IPS-11a (cell line): Measurements from ENCODE around the gene CCNI2.

ENCODE experiments used
- H3K4me3 ChIP-seq: one replicate; pipeline ENCODE4 v1.5.1; 2013; ENCODE audit warnings: low read depth, low read length, control low read depth

Gene CCNI2

DNA sequence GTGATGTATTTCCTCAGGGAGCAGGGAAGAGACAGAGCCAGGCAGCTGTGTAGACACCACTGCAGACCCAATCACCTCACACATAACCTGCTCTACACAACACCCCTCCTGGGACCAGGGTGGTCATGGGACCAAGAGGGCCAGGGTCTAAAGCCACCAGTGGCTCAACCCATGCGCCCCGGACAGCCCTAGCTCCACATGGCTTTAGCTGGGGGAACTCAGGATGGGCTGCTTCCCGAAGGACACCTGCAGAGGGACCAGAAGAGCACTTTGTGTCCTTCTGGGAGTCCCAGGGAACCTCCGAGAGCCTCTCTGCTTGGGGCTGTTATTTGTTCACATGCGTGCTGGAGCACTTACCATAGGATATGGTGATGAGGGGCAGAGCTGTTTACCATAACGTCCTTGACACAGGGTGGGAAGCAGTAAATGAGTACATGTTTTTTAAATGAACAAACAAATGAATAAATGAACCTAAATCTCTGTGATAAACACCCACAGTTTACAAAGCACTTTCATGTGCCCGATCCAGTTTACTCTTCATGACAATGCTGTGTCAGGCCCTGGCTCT is 17.5 kb downstream of the CCNI2 start:
- no peak overlapping the region for H3K4me3 ChIP-seq

DNA sequence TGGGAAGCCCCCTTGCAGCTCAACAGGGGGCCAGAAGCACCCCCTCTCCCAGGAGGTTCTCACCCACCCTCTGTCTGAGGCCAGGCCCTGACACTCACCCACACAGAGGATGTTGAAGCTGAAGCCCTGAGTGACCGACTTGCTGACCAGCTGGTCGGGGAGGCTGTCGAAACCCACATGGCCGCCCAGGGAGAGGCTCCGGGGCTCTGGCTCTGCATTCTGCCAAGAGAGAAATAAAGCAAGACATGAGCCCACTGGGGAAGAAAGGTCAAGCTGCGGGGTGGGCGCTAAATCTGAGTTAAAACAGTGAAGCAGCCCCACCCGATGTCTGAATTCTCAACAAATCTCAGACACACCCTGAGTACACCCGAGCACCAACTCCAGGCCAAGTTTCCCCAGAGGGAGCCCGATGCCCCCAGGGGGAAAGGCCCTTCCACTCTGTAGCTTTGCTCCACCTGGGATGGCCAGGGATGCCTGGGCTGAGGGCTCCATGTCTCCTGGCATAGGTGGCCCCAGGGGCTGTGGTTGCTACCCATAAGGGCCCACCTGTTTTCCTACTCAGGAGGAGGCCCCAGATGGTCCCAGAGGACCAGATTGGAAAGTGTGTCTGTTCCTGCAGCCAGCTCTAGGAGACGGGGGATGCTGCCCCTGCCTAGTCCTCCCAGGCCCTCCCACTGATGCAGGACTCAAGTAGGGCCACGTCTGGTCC is 18.2 kb downstream of the CCNI2 start:
- no peak overlapping the region for H3K4me3 ChIP-seq

DNA sequence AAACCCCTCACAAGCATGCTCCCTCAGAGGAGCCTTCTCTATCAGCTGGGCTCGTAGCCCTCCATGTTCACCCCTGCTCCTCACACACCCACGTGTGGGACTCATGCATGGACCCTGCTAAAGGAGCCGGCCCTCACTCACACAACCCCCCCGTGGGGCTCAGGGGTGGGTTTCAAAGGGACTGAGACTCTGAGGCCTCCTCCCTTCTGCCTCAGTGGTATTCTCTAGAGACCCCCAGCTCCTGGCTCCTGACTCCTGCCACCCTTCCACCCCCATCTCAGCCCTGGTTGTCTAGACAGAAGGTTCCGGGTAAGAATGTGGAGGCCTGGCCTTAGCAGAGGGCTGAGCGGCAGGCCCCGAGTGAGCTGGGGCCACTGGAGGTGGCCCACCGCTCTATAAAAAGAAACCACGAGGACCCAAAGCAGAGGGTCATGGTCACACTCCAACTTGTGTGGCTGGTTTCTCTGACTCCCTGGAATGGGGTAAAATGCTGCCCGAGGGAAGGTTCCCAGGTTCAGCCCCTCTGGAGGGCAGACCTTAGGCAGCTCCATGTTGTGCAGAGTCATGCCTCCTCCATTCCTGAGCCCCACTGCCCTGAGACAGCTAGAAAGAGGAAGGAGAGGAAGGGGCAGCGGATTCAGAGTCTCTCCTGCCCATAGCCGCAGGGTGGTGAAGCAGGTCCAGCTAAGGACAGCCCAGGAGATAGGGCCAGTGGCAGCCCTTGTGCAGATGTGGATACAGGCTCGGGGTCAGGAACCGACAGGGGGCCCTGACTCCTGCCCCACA is 19.0 kb downstream of the CCNI2 start:
- H3K4me3 ChIP-seq: no peak overlapping the region

DNA sequence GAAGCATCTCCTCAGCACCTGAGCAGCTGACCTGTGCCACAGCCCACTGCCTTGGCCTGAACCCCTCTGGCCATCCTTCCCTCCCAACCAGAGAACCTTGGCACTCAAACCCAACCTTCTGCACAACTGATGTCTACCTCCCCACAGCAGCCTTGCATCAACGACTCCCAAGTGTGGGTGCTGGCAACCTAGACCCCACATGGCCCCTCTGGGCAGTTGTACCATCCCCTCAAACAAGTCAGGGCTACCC is 19.5 kb downstream of the CCNI2 start:
- no peak overlapping the region for H3K4me3 ChIP-seq

DNA sequence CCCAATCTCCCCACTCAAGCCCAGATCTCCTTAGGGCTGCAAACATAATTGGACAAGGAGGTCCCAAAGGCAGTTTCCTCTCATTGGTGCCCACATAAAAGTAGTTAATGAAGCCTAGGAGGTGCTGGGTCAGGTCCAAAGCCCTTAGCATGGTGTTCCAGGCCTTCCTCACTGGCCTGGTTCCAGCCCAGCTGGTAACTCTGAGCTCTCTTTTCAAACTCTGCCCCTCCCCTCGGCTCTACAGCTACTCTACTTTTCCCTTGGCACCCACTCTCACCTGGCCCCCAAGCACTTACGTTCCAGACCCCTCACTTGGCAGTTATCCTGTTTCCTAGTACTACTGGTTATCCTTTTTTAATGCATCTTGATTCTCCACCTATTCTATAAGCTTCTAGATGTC is 19.9 kb downstream of the CCNI2 start:
- H3K4me3 ChIP-seq: no peak overlapping the region

DNA sequence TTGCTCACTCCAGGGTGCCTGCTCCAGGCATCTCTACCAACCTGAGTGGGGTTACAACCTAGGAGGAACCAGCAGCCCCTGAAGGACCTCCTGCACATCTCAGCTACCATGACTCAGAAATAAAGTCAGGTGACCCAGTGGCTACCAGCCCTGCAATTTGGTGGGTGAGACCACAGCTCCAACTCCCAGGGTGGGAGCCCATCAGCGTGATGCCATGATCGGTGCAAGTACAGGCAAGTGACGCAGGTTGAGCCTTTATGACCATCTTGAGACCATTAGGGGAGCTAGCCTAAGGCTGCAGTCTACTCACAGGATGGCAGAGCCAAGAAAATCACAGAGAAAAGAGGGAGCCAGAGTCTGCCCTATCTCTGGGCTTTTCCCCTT is 21.3 kb downstream of the CCNI2 start:
- no peak overlapping the region for H3K4me3 ChIP-seq

DNA sequence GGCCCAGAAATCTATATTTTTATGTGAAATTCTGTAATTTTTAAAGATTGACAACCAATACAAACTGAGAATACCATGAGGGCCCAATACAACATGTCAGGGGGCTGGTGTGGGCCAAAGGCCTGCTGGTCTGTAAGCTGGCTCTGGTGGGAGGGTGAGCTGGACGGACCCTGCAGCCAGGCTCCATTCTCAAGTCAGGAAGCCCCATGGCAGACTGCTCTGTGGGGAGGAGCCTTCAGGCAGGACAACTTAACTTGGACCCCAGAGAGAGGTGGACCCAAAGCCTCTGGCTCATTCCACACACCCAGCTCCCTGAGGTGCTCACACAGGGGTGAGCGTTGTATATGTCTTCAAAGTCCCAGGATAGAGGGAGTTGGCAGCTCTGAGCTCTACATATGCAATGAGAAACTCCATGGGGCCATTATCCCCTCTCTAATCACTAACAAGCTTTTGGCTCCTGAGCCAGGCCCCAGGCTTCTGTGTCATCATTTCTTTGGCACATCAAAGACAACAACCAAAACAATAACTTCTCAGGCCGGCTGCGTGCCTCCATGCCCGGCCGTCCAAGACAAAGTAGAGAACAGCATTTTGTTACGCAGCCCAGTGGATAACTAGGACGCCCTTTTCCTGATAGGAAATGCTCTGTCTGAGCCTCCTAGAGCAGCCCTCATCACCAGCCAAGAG is 23.4 kb downstream of the CCNI2 start:
- H3K4me3 ChIP-seq: no peak overlapping the region

GRCh38 chr5:132771503-132771998 is 24.3 kb downstream of the CCNI2 start:
- no peak overlapping the region for H3K4me3 ChIP-seq

DNA sequence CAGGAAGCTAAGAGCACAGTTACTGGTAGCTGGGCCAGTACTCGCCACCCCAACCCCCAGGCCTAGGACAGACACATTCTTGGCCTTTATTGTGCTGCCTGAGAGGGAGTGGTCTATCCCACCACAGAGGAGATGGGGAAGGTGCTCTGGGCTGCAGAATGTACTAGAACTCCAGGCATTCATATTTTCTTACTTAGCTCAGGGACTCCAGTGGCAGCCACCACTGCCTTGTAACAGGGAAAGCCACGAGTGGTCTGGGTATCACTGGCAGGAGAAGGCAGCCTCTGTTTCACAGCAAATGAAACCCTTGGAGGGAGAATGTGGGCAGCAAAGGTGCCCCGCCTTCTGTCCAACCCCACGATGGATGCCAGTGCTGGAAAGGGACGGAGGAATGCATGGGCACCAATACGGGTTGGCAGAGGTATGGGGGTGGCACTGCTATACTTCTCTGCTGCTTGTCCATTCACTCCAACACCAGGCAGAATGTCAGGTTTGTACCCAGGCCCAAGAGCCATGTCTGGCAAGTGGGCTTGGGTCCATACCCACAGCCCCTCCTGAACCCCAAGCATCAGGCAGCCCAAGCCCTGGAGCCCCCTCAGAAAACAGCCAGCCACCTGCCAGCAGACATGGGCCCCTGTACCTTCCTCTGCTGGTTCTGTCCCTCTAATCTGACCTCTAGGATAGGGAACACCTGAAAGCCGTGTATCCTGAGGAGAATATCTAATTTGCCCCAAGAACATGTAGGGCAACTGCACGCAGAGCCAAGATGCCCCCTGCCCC is 25.3 kb downstream of the CCNI2 start:
- no peak overlapping the region for H3K4me3 ChIP-seq

DNA sequence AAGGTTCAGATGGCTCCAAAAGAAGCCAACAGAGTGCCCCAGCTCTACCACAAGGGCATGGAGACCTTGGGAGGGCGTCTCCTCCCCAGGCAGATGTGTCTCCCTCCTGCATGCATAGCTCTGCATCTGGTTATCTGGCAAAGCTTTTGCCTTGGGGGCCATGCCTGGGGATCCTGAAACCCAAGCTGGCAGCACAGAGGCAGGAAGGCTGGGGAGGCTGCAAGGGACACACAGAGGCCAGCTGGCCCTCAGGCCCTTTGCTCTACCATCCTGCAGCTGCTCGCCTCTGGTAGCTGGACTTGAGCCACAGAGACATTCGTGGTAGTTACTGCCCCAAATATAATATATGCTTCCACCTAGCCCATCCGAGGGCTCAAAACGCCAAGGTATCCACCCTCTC is 25.9 kb downstream of the CCNI2 start:
- H3K4me3 ChIP-seq: no peak overlapping the region

- no peak overlapping the region for H3K4me3 ChIP-seq
Observed at GRCh38 chr5:132773601-132774355, 26.6 kb downstream of the CCNI2 start.

- H3K4me3 ChIP-seq: no peak overlapping the region
Observed at GRCh38 chr5:132774406-132774805, 27.2 kb downstream of the CCNI2 start.

GRCh38 chr5:132774896-132775295 is 27.7 kb downstream of the CCNI2 start:
- no peak overlapping the region for H3K4me3 ChIP-seq

DNA sequence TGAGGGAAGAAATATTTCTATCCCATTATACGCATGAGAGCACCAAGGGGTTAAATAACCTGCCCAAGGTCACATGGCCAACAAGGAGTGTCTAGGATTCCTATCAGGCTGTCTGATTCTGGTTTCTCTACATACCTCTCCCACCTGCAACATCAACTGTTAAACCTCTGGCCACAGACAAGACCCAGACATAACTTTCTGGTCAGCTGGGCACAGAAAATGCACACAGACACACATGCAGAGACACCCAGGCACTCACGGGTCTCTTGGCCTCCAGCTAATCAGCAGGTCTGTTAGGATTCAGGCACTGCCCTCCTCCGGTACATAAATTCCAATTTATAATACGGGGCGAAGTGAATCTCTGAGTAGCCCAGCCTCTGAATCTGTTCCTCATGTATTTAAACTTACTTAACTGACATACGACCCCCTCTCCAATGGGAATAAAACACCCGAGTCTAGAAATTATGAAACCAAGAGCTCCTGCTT is 28.3 kb downstream of the CCNI2 start:
- H3K4me3 ChIP-seq: no peak overlapping the region

- peak overlapping the region; percentile 66 for H3K4me3 ChIP-seq
Observed at GRCh38 chr5:132776131-132776937, 29.1 kb downstream of the CCNI2 start.

DNA sequence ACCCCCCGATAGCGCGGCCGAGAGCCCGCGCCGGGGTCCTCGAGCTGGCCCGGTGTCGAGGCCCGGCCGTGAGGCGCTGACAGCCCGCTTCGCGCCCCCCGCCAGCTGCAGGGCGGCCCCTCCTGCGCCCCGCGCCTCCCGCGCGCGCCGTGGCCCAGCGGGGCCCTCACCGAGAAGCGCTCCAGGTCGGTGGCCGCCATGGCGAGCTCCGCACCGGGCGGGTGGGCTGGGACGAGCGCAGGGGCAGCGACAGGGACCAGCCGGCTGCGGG is 29.6 kb downstream of the CCNI2 start:
- H3K4me3 ChIP-seq: peak overlapping the region; percentile 66

- H3K4me3 ChIP-seq: peak within 1 kb of the TSS; percentile 66
Observed at GRCh38 chr5:132777209-132778069, 30.2 kb downstream of the CCNI2 start, which contains the start of gene SEPTIN8. SEPTIN8 (minus strand) TSS chr5:132777239; CDS start chr5:132777137, 102 bp downstream.

DNA sequence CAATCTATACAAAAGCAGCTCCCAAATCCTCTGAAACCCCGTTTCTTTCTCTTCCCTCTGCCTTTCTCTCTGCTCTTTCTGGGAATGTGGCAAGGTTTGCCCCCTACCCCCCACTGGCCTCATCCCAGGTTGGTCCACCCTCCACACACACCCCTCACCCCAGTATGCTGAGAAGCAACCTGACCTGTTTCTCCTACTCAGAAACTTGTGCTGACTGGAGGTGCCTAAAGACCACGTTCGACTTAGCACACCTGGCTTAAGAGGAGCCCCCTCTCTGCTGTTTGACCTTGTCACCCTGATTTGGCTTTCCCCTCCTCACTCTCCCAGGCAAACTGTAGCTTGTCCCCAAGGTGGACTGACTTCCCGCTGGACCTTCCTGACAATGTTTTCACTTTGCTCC is 30.9 kb downstream of the CCNI2 start:
- H3K4me3 ChIP-seq: peak overlapping the region; percentile 66
